DMS114 treated with DMSO at 0.1 percent for 48 hours (cell line): ENCODE results near the gene CSNK1G1.
A peak's percentile ranks its signal among the peaks of the same experiment; 100 is the strongest.

Experiments used
- DNase-seq: peaks from one replicate; lab custom pipeline; 2025; ENCODE audit not compliant: unreplicated experiment; lab: John Stamatoyannopoulos, UW

CSNK1G1 gene

GRCh38 chr15:64205202-64205601 is 150.8 kb downstream of the CSNK1G1 start:
- no peak for DNase-seq

- DNase-seq: no peak
Measured at GRCh38 chr15:64197425-64197824, 158.5 kb downstream of the CSNK1G1 start.

GRCh38 chr15:64193971-64194370 is 162.0 kb downstream of the CSNK1G1 start:
- DNase-seq: no peak

GRCh38 chr15:64191971-64192830 is 163.8 kb downstream of the CSNK1G1 start:
- DNase-seq: no peak

GRCh38 chr15:64187396-64188191 is 168.4 kb downstream of the CSNK1G1 start:
- no peak for DNase-seq

- DNase-seq: no peak
Measured at GRCh38 chr15:64185146-64185911, 170.6 kb downstream of the CSNK1G1 start.

GRCh38 chr15:64182859-64183370 is 173.1 kb downstream of the CSNK1G1 start:
- DNase-seq: no peak

GRCh38 chr15:64180235-64180824 is 175.6 kb downstream of the CSNK1G1 start:
- no peak for DNase-seq

- no peak for DNase-seq
Measured at GRCh38 chr15:64166102-64166890, 189.7 kb downstream of the CSNK1G1 start.

GRCh38 chr15:64164436-64164835 is 191.5 kb downstream of the CSNK1G1 start:
- no peak for DNase-seq

GRCh38 chr15:64163659-64164362 is 192.2 kb downstream of the CSNK1G1 start:
- DNase-seq: peak; percentile 69

GRCh38 chr15:64162869-64163658 is 192.9 kb downstream of the CSNK1G1 start, which contains the start of gene PPIB:
TSS of gene PPIB (minus strand) at chr15:64163022. CDS start at chr15:64162986, 36 bp downstream.
- peak; percentile 96 for DNase-seq

- DNase-seq: no peak
Measured at GRCh38 chr15:64162478-64162868, 193.5 kb downstream of the CSNK1G1 start.

GRCh38 chr15:64161688-64162477 is 194.1 kb downstream of the CSNK1G1 start:
- no peak for DNase-seq

GRCh38 chr15:64158363-64159134 is 197.4 kb downstream of the CSNK1G1 start:
- no peak for DNase-seq

- no peak for DNase-seq
Measured at GRCh38 chr15:64157599-64158125, 198.3 kb downstream of the CSNK1G1 start.
